Neuronal stem cell (in vitro differentiated cells): Measurements from ENCODE around the gene SORCS1.

ENCODE experiments used
- DNase-seq: peaks from one replicate; pipeline ENCODE4 v3.0.0-alpha.2; 2013; ENCODE audit warnings: low spot score
- H2AFZ ChIP-seq: one replicate; pipeline ENCODE4 v1.6.1; 2013; ENCODE audit warnings: mild to moderate bottlenecking, low read length, inconsistent platforms
- H2AK5ac ChIP-seq: 2 replicates; pipeline ENCODE4 v1.6.1; 2013; ENCODE audit warnings: low read depth, mild to moderate bottlenecking, inconsistent platforms, low read length, moderate library complexity, mixed read lengths
- H2BK120ac ChIP-seq: 2 replicates; pipeline ENCODE4 v1.6.1; 2013; ENCODE audit warnings: low read depth, mild to moderate bottlenecking, inconsistent platforms, low read length, moderate library complexity, mixed read lengths
- H2BK12ac ChIP-seq: one replicate; pipeline ENCODE4 v1.6.1; 2013; ENCODE audit warnings: low read length, inconsistent platforms
- H2BK15ac ChIP-seq: 2 replicates; pipeline ENCODE4 v1.6.1; 2013; ENCODE audit warnings: mild to moderate bottlenecking, low read length, inconsistent platforms, mixed read lengths
- H2BK5ac ChIP-seq: one replicate; pipeline ENCODE4 v1.6.1; 2013; ENCODE audit warnings: inconsistent platforms, mild to moderate bottlenecking, low read length, moderate library complexity
- H3K14ac ChIP-seq: one replicate; pipeline ENCODE4 v1.6.1; 2013; ENCODE audit warnings: low read length, inconsistent platforms
- H3K18ac ChIP-seq: 2 replicates; pipeline ENCODE4 v1.6.1; 2013; ENCODE audit warnings: low read length, inconsistent platforms
- H3K23ac ChIP-seq: 2 replicates; pipeline ENCODE4 v1.6.1; 2013; ENCODE audit warnings: low read depth, mild to moderate bottlenecking, mixed read lengths, low read length, inconsistent platforms; ENCODE audit not compliant: poor library complexity
- H3K27ac ChIP-seq: replicated peaks from 3 replicates; pipeline ENCODE4 v1.5.1; 2013; ENCODE audit warnings: low read length, inconsistent platforms
- H3K27me3 ChIP-seq, 3 experiments: 2 replicates each; pipeline ENCODE4 v1.6.1; 2013; ENCODE audit warnings: low read length in 3 of 3, mild to moderate bottlenecking in 2 of 3, inconsistent platforms in 1 of 3, low read depth in 1 of 3, mixed read lengths in 1 of 3, moderate library complexity in 1 of 3; ENCODE audit not compliant: control insufficient read depth in 3 of 3, insufficient read depth in 3 of 3
- H3K36me3 ChIP-seq, 2 donors: replicated peaks in 1 of 2; 2 replicates each; pipeline ENCODE4 v1.6.1; 2013; ENCODE audit warnings: low read length in 2 of 2; ENCODE audit not compliant: control insufficient read depth in 2 of 2, insufficient read depth in 2 of 2
- H3K4ac ChIP-seq: 2 replicates; pipeline ENCODE4 v1.6.1; 2013; ENCODE audit warnings: inconsistent platforms, mild to moderate bottlenecking, low read length, moderate library complexity
- H3K4me1 ChIP-seq, 2 donors: 1 replicate in 1 of 2; 2 replicates in 1 of 2; pipeline ENCODE4 v1.6.1; 2013; ENCODE audit warnings: low read length in 2 of 2, low read depth in 1 of 2; ENCODE audit not compliant: control insufficient read depth in 2 of 2, insufficient read depth in 1 of 2
- H3K4me2 ChIP-seq: one replicate; pipeline ENCODE4 v1.6.1; 2013; ENCODE audit warnings: mild to moderate bottlenecking, low read length, inconsistent platforms; ENCODE audit not compliant: insufficient read depth, poor library complexity, severe bottlenecking
- H3K4me3 ChIP-seq, 2 donors: 2 replicates each; pipeline ENCODE4 v1.5.1; 2013; ENCODE audit warnings: low read length in 2 of 2, mild to moderate bottlenecking in 2 of 2, inconsistent platforms in 1 of 2, moderate library complexity in 1 of 2
- H3K79me1 ChIP-seq: one replicate; pipeline ENCODE4 v1.6.1; 2013; ENCODE audit warnings: low read depth, mild to moderate bottlenecking, inconsistent platforms, low read length, moderate library complexity
- H3K9ac ChIP-seq: one replicate; pipeline ENCODE4 v1.6.1; 2013; ENCODE audit warnings: mild to moderate bottlenecking, low read depth, low read length, inconsistent platforms; ENCODE audit not compliant: poor library complexity
- H3K9me3 ChIP-seq, 2 donors: replicated peaks in 1 of 2; 2 replicates each; pipeline versions ENCODE3 to v1.6.1; 2013; ENCODE audit warnings: low read length in 2 of 2, mild to moderate bottlenecking in 2 of 2, inconsistent platforms in 1 of 2, low read depth in 1 of 2, mixed read lengths in 1 of 2, moderate library complexity in 1 of 2; ENCODE audit not compliant: control insufficient read depth in 2 of 2, insufficient read depth in 1 of 2
- H4K8ac ChIP-seq: one replicate; pipeline ENCODE4 v1.6.1; 2013; ENCODE audit warnings: low read depth, mild to moderate bottlenecking, inconsistent platforms, low read length, moderate library complexity
- H4K91ac ChIP-seq: one replicate; pipeline ENCODE4 v1.6.1; 2013; ENCODE audit warnings: low read length, low read depth, mild to moderate bottlenecking, inconsistent platforms; ENCODE audit not compliant: poor library complexity
- WGBS, 2 donors: extraction: QIAGEN DNeasy Blood & Tissue Kit; methylation state at CpG; one replicate each; pipeline ENCODE4 v1.1.7; 2013; ENCODE audit warnings: missing lambda C conversion rate in 2 of 2, mixed read lengths in 1 of 2; ENCODE audit not compliant: insufficient read length in 2 of 2, insufficient replicate concordance in 1 of 2; ENCODE audit errors: extremely low coverage in 2 of 2; 5-methylcytosine and 5-hydroxymethylcytosine counted together

The SORCS1 gene

DNA sequence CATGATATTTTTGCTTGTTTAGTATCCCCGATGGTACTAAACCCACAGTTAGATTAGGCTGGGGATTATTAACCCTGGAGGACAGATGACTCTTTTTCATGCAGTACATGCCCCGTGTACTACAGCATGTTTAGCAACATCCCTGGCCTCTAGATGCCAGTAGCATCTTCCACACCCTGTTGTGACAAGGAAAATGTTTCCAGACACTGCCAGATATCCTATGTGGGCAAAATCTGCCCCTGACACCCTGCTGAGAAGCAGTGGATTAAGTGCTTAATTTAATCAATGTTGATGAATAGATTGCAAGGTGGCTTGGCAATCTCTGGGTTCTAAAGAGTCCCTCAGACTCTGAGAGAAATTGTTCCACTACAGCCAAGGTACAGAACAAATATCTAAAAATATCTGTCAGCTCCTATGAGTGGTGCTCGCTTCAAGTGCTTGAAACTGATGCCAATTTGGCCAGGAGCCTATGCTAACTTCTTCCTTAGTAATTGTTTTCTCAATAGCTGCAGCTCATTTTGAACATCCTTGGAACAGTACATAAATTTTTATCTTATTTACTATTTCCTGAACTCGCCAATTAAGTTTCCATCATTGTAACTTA is 247.0 kb downstream of the SORCS1 start:
- H3K79me1 ChIP-seq, result no peaks in the 10 kb centered on the region
- H3K27me3 ChIP-seq, result no peaks in the 10 kb centered on the region
- H3K4ac ChIP-seq, result no peak overlapping the region
- H3K27ac ChIP-seq, result no peak overlapping the region
- no peak for DNase-seq
- no peak overlapping the region for H3K14ac ChIP-seq
- no peak overlapping the region for H3K9ac ChIP-seq
- H3K9me3 ChIP-seq, result no peaks in the 10 kb centered on the region
- H2AFZ ChIP-seq, result no peak overlapping the region
- no peak overlapping the region for H2AK5ac ChIP-seq
- no peaks in the 10 kb centered on the region for H3K36me3 ChIP-seq
- H3K23ac ChIP-seq, result no peak overlapping the region
- no peak overlapping the region for H3K18ac ChIP-seq
- H3K4me2 ChIP-seq, result no peak overlapping the region
- no peak overlapping the region for H2BK5ac ChIP-seq
- no peak overlapping the region for H4K91ac ChIP-seq
- H3K4me1 ChIP-seq, result peaks cover 0 to 8% of the 10 kb centered on the region in 2 donors
- H4K8ac ChIP-seq, result no peak overlapping the region
- no peak overlapping the region for H2BK15ac ChIP-seq
- no peak overlapping the region for H2BK120ac ChIP-seq
- H2BK12ac ChIP-seq, result no peak overlapping the region
- WGBS, 2 donors, result no CpG with 5 or more reads among the region's 4 CpGs
- H3K4me3 ChIP-seq, result no peak overlapping the region

DNA sequence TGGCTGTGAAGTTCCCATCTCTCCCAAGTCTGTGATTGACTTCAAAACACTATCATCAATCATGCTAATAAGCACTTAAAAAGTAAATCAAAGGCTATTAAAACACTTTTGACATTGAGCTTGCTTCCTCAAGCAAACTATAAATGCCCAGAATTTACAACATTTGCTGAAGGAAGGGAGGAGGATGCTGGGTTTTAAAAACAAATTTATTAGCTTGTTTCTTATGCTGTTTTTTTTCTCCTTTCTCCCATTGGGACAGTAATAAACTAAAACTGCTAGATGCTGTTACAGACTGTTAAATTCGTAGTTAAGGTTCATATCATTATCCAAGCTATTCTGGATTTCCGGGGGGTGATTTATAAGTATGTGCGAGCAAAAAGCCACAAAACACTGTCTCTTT is 250.5 kb downstream of the SORCS1 start:
- no peaks in the 10 kb centered on the region for H3K79me1 ChIP-seq
- H3K4me2 ChIP-seq, result no peak overlapping the region
- no peak overlapping the region for H2AK5ac ChIP-seq
- no peak overlapping the region for H3K4ac ChIP-seq
- no peak overlapping the region for H3K18ac ChIP-seq
- peaks cover 0 to 12% of the 10 kb centered on the region in 2 donors for H3K4me1 ChIP-seq
- no peak overlapping the region for H3K9ac ChIP-seq
- H2AFZ ChIP-seq, result no peak overlapping the region
- H3K14ac ChIP-seq, result no peak overlapping the region
- H3K36me3 ChIP-seq, result no peaks in the 10 kb centered on the region
- WGBS, 2 donors, result no CpG with 5 or more reads among the region's 3 CpGs
- H4K8ac ChIP-seq, result no peak overlapping the region
- H2BK120ac ChIP-seq, result no peak overlapping the region
- H3K9me3 ChIP-seq, result no peaks in the 10 kb centered on the region
- no peak overlapping the region for H2BK15ac ChIP-seq
- no peak overlapping the region for H4K91ac ChIP-seq
- no peaks in the 10 kb centered on the region for H3K27me3 ChIP-seq
- H3K23ac ChIP-seq, result no peak overlapping the region
- DNase-seq, result no peak
- H3K27ac ChIP-seq, result no peak overlapping the region
- no peak overlapping the region for H2BK5ac ChIP-seq
- no peak overlapping the region for H3K4me3 ChIP-seq
- no peak overlapping the region for H2BK12ac ChIP-seq

DNA sequence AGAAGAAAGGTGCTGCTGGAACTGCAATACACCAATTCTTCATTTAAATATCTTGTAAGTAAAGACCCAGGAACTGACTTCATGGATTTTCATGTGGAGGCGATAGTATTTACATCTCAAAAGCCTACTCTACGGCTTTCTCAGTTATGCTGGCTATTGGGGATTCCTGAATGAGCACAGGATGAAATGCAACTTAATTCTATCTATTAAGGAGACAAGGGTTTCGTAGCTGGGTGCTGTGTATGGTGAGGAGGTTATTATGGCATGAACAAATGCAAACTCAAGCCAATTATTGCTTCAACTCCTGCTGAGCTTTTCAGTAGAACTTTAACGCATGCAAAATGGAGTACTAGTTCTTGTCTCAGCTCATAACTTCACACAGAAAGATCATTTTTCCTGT is 251.2 kb downstream of the SORCS1 start:
- Histone ChIP-seq H3K18ac (no peak overlapping the region), H4K8ac (no peak overlapping the region), H3K79me1 (no peaks in the 10 kb centered on the region), H3K27ac (peak overlapping the region; percentile 4), H3K14ac (no peak overlapping the region), H4K91ac (no peak overlapping the region), H3K9me3 (no peaks in the 10 kb centered on the region), H2BK5ac (no peak overlapping the region), H3K4ac (no peak overlapping the region), H3K27me3 (no peaks in the 10 kb centered on the region), H3K4me3 (no peak overlapping the region), H2BK12ac (no peak overlapping the region), H3K9ac (no peak overlapping the region), H3K4me2 (no peak overlapping the region), H3K36me3 (no peaks in the 10 kb centered on the region), H2AK5ac (no peak overlapping the region), H3K23ac (no peak overlapping the region), H2AFZ (peak overlapping the region; percentile 4), H2BK120ac (no peak overlapping the region), H2BK15ac (no peak overlapping the region), H3K4me1 (peaks cover 0 to 17% of the 10 kb centered on the region in 2 donors)
- no CpG with 5 or more reads among the region's 4 CpGs for WGBS, 2 donors
- no peak for DNase-seq

DNA sequence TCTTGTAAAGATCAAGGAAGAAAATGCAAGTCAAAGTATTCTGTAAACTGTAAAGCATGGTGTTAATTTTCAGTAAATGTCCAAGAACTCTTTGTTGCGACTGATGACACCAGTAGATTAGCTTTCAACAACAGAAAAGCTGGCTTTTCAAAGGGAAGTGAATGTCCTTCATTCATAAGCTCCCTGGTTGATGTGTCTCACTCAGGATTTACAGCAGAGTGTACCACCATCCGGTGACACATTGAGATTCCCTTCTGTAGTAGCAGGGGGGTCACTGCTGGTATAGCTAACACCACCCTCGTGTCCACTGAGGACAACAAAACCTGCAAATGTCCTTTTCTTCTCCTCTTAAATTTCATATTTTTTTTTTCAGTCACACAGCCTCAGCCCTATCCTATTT is 253.4 kb downstream of the SORCS1 start:
- no peak overlapping the region for H4K91ac ChIP-seq
- no CpG with 5 or more reads among the region's 3 CpGs for WGBS, 2 donors

More for the DNA sequence above, 253.4 kb downstream of the SORCS1 start:
- H2BK120ac ChIP-seq, result no peak overlapping the region
- H2AK5ac ChIP-seq, result no peak overlapping the region
- H2AFZ ChIP-seq, result no peak overlapping the region
- no peak overlapping the region for H2BK5ac ChIP-seq
- no peak overlapping the region for H3K4ac ChIP-seq
- no peak overlapping the region for H3K27ac ChIP-seq
- peaks cover 0 to 17% of the 10 kb centered on the region in 2 donors for H3K4me1 ChIP-seq
- no peak for DNase-seq
- no peak overlapping the region for H3K9ac ChIP-seq
- H3K18ac ChIP-seq, result no peak overlapping the region
- no peaks in the 10 kb centered on the region for H3K27me3 ChIP-seq
- H2BK15ac ChIP-seq, result no peak overlapping the region
- H3K79me1 ChIP-seq, result no peaks in the 10 kb centered on the region
- no peak overlapping the region for H3K23ac ChIP-seq
- no peaks in the 10 kb centered on the region for H3K9me3 ChIP-seq
- H4K8ac ChIP-seq, result no peak overlapping the region
- no peaks in the 10 kb centered on the region for H3K36me3 ChIP-seq
- H3K4me3 ChIP-seq, result no peak overlapping the region
- no peak overlapping the region for H2BK12ac ChIP-seq
- H3K14ac ChIP-seq, result no peak overlapping the region
- H3K4me2 ChIP-seq, result no peak overlapping the region
